HCT116 (cell line): Measurements from ENCODE around the gene KLK15. TPM values are rescaled to one million over a fixed set of nuclear protein-coding genes. Genes with fewer than 3 reads are reported as not detected.

ENCODE experiments used
- ATAC-seq: fragments of 200-7000 bp; cut with Tn5 transposase; 2 replicates; pipeline ENCODE4 v1.9.1; 2020; ENCODE audit warnings: mild to moderate bottlenecking, moderate library complexity
- BruUV-seq: library from RNA; stranded (reverse); fragments of 400-500 nt; replicated peaks from 2 replicates; lab custom pipeline; 2021; lab: Mats Ljungman, UMichigan
- CTCF ChIA-PET: fragments of 300-600 bp; sonication (Branson Sonifier 250); formaldehyde crosslinking; loops from one replicate; lab custom pipeline; 2021; ENCODE audit warnings: antibody characterized with exemption; lab: Charles Lee
- POLR2A ChIA-PET: fragments of 300-600, 350-600 bp; sonication (Branson Sonifier 250); formaldehyde crosslinking; loops from one replicate; lab custom pipeline; 2021; ENCODE audit warnings: antibody characterized with exemption; lab: Charles Lee
- RAD21 ChIA-PET, 2 experiments: fragments of 300-600 bp; sonication (Branson Sonifier 250); formaldehyde crosslinking; loops; one replicate each; lab custom pipeline; 2023; ENCODE audit warnings: low total read pairs in 2 of 2; ENCODE audit not compliant: uncharacterized antibody in 2 of 2, unreplicated experiment in 2 of 2, low non-redundant PET in 1 of 2; lab: Charles Lee
- DNase-seq: peaks from one replicate; pipeline ENCODE4 v3.0.0-alpha.2; 2010; ENCODE audit warnings: low read depth, low spot score
- H2AFZ ChIP-seq: fragments of 200-600 bp; shearing (Covaris generic), sonication (generic); 2 replicates; pipeline ENCODE4 v1.6.1; 2017; ENCODE audit warnings: low read depth, mixed run types, mixed read lengths, antibody characterized with exemption, low read length; ENCODE audit not compliant: poor library complexity, severe bottlenecking
- H3K27ac ChIP-seq: 2 replicates; pipeline ENCODE4 v1.5.1; 2012; ENCODE audit warnings: low read depth, low read length
- H3K27me3 ChIP-seq: fragments of 200-600 bp; sonication (generic); 2 replicates; pipeline ENCODE4 v1.6.1; 2016; ENCODE audit warnings: mixed run types, low read length, mixed read lengths; ENCODE audit not compliant: insufficient read depth
- H3K36me3 ChIP-seq, 2 experiments: fragments of 200-500 bp in 1 of 2; fragments of 200-600 bp in 1 of 2; sonication (Bioruptor generic) in 1 of 2; sonication (generic) in 1 of 2; 2 replicates each; pipeline versions ENCODE4 v1.5.1 to v1.6.1; 2014 to 2016; ENCODE audit warnings: low read length in 2 of 2, inconsistent platforms in 1 of 2, mixed read lengths in 1 of 2, mixed run types in 1 of 2; ENCODE audit not compliant: insufficient read depth in 2 of 2, control insufficient read depth in 1 of 2
- H3K4me1 ChIP-seq, 2 experiments: fragments of 200-600 bp in 1 of 2; sonication (generic) in 1 of 2; 2 replicates each; pipeline versions ENCODE4 v1.5.1 to v1.6.1; 2012 to 2017; ENCODE audit warnings: low read length in 2 of 2, inconsistent platforms in 1 of 2, mild to moderate bottlenecking in 1 of 2, mixed read lengths in 1 of 2, mixed run types in 1 of 2, moderate library complexity in 1 of 2; ENCODE audit not compliant: insufficient read depth in 2 of 2, control insufficient read depth in 1 of 2
- H3K4me2 ChIP-seq: fragments of 200-600 bp; sonication (generic); 2 replicates; pipeline ENCODE4 v1.6.1; 2017; ENCODE audit warnings: mixed run types, low read length, mixed read lengths
- H3K4me3 ChIP-seq, 2 experiments: fragments of 200-600 bp in 1 of 2; sonication (generic) in 1 of 2; replicated peaks in 1 of 2; 2 replicates each; pipeline ENCODE4 v1.5.1; 2011 to 2016; ENCODE audit warnings: low read length in 2 of 2, control low read depth in 1 of 2, low read depth in 1 of 2, mild to moderate bottlenecking in 1 of 2, mixed read lengths in 1 of 2, mixed run types in 1 of 2
- H3K79me2 ChIP-seq: fragments of 200-600 bp; sonication (generic); 2 replicates; pipeline ENCODE4 v1.6.1; 2017; ENCODE audit warnings: mild to moderate bottlenecking, mixed run types, low read length, moderate library complexity, mixed read lengths; ENCODE audit not compliant: insufficient read depth
- H3K9ac ChIP-seq: fragments of 200-600 bp; sonication (generic); 2 replicates; pipeline ENCODE4 v1.6.1; 2016; ENCODE audit warnings: low read length, mixed read lengths
- H3K9me2 ChIP-seq: fragments of 200-600 bp; sonication (generic), shearing (Covaris generic); 2 replicates; pipeline ENCODE4 v1.6.1; 2017; ENCODE audit warnings: mixed run types, mild to moderate bottlenecking, moderate library complexity; ENCODE audit not compliant: insufficient read depth
- H3K9me3 ChIP-seq, 2 experiments: fragments of 200-500 bp in 1 of 2; fragments of 200-600 bp in 1 of 2; sonication (Bioruptor generic) in 1 of 2; sonication (generic) in 1 of 2; 2 replicates each; pipeline ENCODE4 v1.6.1; 2014 to 2017; ENCODE audit warnings: low read length in 2 of 2, mixed read lengths in 2 of 2, inconsistent platforms in 1 of 2, low read depth in 1 of 2, mild to moderate bottlenecking in 1 of 2, mixed run types in 1 of 2, moderate library complexity in 1 of 2; ENCODE audit not compliant: control insufficient read depth in 1 of 2, insufficient read depth in 1 of 2
- H4K20me1 ChIP-seq: fragments of 200-600 bp; sonication (generic), shearing (Covaris generic); 2 replicates; pipeline ENCODE4 v1.6.1; 2017; ENCODE audit warnings: mixed run types, mild to moderate bottlenecking, moderate library complexity; ENCODE audit not compliant: insufficient read depth
- EGR1 ChIP-seq: IDR thresholded peaks from 2 replicates; pipeline ENCODE4 v1.6.1; 2012; ENCODE audit warnings: low read depth
- ELF1 ChIP-seq: IDR thresholded peaks from 2 replicates; pipeline ENCODE4 v1.6.1; 2012; ENCODE audit warnings: low read depth, borderline replicate concordance
- SIN3A ChIP-seq: IDR thresholded peaks from 2 replicates; pipeline ENCODE4 v1.6.1; 2012; ENCODE audit warnings: low read depth
- SP1 ChIP-seq: IDR thresholded peaks from 2 replicates; pipeline ENCODE4 v1.6.1; 2012; ENCODE audit warnings: low read depth
- ZFX ChIP-seq: fragments of 450-650 bp; IDR thresholded peaks from 2 replicates; pipeline ENCODE4 v1.6.1; 2017
- intact Hi-C: fragments of 100-400 bp; cut with micrococcal nuclease; formaldehyde crosslinking; loops from 2 replicates; pipeline ENCODE4 v1.10.0; 2022
- total RNA-seq: library from RNA; stranded (reverse); gene quantifications from one replicate; pipeline ENCODE4 v1.2.1, GENCODE V29; 2021; ENCODE audit not compliant: unreplicated experiment
- TF ChIP-seq, protein P1 (sequence below): IDR thresholded peaks from 2 replicates; pipeline ENCODE4 v1.6.1; 2012
- TF ChIP-seq, protein P2 (sequence below): IDR thresholded peaks from 2 replicates; pipeline ENCODE4 v1.6.1; 2011; ENCODE audit warnings: mild to moderate bottlenecking, low read length, moderate library complexity; ENCODE audit not compliant: insufficient replicate concordance; ENCODE audit errors: extremely low read depth
- TF ChIP-seq, protein P3 (sequence below): IDR thresholded peaks from 2 replicates; pipeline ENCODE4 v1.6.1; 2012; ENCODE audit warnings: low read depth

Gene KLK15
- total RNA-seq, 1 experiment from 2014 or later, result not detected

DNA sequence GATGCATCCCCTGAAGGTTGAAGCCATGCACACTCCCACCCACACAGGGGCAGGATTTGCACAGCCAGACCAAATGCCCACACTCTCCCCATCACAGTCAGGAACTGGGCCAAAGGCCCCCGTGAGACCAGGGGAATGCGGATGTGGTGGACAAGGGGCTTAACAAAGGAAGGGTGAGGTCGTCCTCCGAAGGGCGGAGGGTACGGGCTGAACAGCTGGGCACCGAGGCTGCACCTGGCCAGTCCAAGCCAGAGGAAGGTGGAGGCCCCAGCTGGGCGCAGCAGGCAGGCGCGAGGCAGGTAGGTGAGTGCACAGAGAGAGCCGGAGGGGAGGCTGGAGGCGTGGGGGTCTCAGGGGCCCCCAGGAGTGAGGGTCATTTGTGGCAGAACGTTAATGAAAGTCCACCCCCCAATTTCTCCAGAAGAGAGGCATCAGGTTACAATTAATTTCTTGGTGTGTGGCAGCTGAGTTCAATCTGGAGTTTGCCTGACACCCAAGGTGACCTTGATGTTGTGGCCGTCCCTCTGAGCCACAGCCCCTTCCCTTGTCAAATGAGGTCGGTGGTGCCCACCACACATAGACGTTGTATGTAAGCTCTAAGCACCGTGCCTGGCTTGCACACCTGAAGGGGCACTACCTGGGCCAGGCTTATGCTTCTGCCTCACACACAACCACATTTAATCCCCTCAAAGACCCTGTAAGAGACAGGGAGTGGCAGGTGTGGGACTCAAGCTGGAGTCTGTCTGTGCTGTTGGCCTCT is 2.9 kb downstream of the KLK15 start:
- Histone ChIP-seq H3K27me3 (no peaks in the 10 kb centered on the region), H3K9me3 (no peaks in the 10 kb centered on the region; a peak in 1 of 4 replicates), H3K79me2 (no peaks in the 10 kb centered on the region), H3K36me3 (no peaks in the 10 kb centered on the region), H3K4me1 (peaks cover 8% of the 10 kb centered on the region in 2 experiments), H3K9me2 (no peaks in the 10 kb centered on the region), H4K20me1 (no peaks in the 10 kb centered on the region), H3K27ac (no peak overlapping the region), H3K9ac (no peak overlapping the region), H2AFZ (no peak overlapping the region), H3K4me2 (no peak overlapping the region), H3K4me3 (no peak overlapping the region)
- RAD21 ChIA-PET, result no interaction called here
- CTCF ChIA-PET, result no interaction called here
- no peak for TF ChIP-seq ZFX
- TF ChIP-seq, protein P1, sequence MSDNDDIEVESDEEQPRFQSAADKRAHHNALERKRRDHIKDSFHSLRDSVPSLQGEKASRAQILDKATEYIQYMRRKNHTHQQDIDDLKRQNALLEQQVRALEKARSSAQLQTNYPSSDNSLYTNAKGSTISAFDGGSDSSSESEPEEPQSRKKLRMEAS, result no peak
- TF ChIP-seq, protein P2, sequence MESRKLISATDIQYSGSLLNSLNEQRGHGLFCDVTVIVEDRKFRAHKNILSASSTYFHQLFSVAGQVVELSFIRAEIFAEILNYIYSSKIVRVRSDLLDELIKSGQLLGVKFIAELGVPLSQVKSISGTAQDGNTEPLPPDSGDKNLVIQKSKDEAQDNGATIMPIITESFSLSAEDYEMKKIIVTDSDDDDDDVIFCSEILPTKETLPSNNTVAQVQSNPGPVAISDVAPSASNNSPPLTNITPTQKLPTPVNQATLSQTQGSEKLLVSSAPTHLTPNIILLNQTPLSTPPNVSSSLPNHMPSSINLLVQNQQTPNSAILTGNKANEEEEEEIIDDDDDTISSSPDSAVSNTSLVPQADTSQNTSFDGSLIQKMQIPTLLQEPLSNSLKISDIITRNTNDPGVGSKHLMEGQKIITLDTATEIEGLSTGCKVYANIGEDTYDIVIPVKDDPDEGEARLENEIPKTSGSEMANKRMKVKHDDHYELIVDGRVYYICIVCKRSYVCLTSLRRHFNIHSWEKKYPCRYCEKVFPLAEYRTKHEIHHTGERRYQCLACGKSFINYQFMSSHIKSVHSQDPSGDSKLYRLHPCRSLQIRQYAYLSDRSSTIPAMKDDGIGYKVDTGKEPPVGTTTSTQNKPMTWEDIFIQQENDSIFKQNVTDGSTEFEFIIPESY, result no peak
- TF ChIP-seq, protein P3, sequence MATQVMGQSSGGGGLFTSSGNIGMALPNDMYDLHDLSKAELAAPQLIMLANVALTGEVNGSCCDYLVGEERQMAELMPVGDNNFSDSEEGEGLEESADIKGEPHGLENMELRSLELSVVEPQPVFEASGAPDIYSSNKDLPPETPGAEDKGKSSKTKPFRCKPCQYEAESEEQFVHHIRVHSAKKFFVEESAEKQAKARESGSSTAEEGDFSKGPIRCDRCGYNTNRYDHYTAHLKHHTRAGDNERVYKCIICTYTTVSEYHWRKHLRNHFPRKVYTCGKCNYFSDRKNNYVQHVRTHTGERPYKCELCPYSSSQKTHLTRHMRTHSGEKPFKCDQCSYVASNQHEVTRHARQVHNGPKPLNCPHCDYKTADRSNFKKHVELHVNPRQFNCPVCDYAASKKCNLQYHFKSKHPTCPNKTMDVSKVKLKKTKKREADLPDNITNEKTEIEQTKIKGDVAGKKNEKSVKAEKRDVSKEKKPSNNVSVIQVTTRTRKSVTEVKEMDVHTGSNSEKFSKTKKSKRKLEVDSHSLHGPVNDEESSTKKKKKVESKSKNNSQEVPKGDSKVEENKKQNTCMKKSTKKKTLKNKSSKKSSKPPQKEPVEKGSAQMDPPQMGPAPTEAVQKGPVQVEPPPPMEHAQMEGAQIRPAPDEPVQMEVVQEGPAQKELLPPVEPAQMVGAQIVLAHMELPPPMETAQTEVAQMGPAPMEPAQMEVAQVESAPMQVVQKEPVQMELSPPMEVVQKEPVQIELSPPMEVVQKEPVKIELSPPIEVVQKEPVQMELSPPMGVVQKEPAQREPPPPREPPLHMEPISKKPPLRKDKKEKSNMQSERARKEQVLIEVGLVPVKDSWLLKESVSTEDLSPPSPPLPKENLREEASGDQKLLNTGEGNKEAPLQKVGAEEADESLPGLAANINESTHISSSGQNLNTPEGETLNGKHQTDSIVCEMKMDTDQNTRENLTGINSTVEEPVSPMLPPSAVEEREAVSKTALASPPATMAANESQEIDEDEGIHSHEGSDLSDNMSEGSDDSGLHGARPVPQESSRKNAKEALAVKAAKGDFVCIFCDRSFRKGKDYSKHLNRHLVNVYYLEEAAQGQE, result no peak
- no peak for TF ChIP-seq EGR1
- TF ChIP-seq SP1, result no peak
- TF ChIP-seq SIN3A, result no peak
- TF ChIP-seq ELF1, result no peak
- no TSS peak for BruUV-seq
- intact Hi-C loops, result no loop called here
- POLR2A ChIA-PET, result no interaction called here
- no peak for DNase-seq
- ATAC-seq, result no peak
